Fibroblast of peridontal ligament (primary cell): ENCODE measurements around the gene LRRC56.
A peak's percentile ranks its signal among the peaks of the same experiment; 100 is the strongest.
"Not testable (repeated sequence)": the region's sequence is repeated elsewhere in the genome, so short reads cannot be mapped to it uniquely, and the experiment has no call there.

Source experiments
- DNase-seq: peaks from one replicate; pipeline ENCODE4 v3.0.0-alpha.2; 2010; ENCODE audit errors: extremely low read depth

Gene LRRC56

DNA sequence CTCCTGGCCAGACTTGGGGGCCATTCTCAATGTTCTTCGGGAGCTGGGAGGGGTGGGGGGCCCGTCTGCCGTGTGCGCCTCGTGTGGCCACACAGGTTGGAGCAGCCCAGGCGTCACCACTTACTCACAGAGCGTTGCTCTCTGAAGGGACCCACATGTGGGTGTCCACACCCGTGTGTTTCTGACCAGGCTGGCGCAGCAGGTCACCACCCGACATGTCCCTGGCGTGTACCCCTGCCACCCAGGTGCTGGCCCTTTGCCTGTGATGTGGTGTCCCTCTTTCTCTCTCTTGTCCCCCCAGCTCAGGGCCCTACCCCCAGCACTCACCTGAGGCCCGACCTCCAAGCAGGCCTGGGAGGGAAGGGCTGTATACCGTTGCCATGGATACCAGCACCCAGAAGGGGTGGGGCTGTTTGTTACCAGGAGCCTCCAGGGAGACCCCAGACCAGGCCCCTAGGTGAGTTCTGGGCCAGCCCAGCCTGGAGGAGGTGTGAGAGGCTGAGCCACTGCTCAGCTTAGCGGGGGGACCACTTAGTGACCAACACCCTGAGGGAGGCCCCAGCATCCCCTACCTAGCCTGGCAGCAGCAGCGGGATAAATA lies 21.8 kb downstream of the LRRC56 start:
- no peak for DNase-seq

DNA sequence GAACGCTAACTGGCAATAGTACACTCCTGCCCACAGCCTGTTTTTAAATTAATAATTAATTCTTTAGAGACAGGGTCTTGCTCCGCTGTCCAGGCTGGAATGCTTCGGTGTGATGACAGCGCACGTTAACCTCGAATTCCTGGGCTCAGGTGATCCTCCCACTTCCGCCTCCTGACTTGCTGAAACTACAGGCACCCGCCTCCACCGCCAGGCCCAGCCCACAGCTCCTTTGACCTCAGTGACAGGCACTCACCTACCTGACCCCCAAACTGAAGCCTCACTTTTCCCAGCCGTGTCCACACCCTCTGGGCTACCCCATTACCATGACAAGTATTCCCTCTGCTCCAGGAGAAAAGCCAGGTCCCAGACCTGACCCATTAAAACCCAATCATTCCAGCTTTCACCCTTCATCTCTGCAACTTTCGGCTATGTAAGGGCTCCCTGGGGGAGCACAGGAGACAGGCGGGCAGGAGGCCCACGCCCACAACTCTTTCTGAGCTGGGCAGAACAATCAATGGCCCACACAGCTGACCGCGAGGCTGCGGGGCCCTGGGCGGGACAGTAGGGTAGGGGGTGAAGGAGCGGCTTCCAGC lies 22.5 kb downstream of the LRRC56 start:
- DNase-seq: no peak

DNA sequence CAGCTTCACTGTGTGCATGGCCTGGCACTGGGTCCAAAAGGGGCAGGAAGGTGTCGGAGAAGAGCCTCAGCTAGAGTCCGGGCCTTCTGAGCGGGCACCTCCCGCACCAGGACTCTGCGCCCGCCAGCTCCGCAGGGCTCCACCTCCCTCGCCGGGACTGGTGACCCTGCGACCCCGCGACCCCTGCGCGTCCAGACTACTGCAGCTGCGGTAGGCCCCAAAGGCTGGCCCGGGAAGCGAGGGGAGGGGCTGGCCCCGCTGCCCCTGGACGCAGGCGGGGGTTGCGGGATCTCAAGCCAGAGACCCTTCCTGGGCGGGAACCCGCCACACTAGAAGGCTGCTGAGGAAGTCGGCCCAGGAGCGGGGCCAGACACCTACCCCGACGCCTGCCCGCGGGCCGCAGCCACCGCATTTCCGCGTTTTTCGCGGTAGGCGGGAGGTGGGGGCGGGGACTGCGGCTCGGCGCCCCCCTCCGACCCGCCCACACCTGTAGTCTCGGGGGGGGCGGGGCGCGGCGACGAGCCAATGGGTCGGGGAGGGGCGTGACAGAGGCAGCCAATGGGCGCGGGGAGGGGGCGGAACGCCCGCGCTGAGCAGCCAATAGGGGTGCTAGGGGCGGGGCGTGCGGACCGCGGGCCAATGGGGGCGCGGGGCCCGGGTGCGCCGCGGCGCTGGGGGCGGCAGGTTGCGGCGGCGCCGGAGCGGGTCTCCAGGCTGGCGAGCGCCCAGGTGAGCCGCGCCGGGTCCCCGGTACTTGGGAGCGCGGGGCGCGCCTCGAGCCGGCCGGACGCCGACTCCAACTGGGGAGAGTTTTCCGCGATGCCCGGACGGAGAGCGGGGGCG lies 23.2 kb downstream of the LRRC56 start, which contains the start of the genes LMNTD2 and RASSF7:
LMNTD2 (minus strand) TSS at position 434 of the 843 bp plus-strand sequence; CDS start at position 412, 22 bp downstream.
RASSF7 (plus strand) TSS at position 666 of the 843 bp plus-strand sequence. CDS start 799 bp downstream, outside the sequence.
- peak; percentile 47 for DNase-seq

DNA sequence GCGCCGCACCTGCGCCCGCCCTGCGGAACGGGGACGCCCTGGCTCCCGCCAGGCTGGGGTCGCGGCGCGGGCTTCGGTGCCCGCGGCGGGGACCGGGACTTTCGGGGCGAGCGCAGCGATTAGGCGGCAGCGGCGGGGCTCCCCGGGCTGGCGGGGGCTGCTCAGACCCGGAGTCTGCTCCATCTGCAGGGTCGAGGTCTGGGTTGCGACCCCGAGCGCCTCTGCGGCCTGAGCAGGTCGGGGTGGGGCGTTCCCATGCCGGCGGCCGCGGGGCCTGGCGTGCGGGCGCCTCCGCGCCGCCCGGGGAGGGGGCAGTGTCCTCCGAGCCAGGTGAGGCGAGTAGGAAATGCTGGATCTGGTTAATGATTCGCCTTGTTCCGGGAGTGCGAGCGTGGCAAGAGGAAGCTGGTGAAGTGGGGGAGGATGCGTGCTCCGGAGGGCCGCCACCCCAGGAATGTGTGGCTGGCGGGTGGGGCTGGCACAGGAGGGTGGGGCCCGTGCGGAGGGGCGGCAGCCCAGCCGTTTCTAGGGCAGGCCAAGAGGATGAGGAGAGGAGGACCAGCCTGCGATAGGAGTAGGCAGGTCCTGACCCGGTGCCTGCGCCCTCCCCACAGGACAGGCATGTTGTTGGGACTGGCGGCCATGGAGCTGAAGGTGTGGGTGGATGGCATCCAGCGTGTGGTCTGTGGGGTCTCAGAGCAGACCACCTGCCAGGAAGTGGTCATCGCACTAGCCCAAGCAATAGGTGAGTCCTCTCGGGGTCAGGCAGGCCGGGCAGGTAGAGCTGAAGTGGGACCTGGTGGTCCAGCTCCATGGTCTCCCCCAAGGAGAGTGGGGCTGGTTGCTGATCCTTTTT lies 24.0 kb downstream of the LRRC56 start:
- DNase-seq: no peak

DNA sequence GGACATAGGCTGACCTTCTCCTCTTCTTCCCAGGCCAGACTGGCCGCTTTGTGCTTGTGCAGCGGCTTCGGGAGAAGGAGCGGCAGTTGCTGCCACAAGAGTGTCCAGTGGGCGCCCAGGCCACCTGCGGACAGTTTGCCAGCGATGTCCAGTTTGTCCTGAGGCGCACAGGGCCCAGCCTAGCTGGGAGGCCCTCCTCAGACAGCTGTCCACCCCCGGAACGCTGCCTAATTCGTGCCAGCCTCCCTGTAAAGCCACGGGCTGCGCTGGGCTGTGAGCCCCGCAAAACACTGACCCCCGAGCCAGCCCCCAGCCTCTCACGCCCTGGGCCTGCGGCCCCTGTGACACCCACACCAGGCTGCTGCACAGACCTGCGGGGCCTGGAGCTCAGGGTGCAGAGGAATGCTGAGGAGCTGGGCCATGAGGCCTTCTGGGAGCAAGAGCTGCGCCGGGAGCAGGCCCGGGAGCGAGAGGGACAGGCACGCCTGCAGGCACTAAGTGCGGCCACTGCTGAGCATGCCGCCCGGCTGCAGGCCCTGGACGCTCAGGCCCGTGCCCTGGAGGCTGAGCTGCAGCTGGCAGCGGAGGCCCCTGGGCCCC lies 24.8 kb downstream of the LRRC56 start:
- no peak for DNase-seq

DNA sequence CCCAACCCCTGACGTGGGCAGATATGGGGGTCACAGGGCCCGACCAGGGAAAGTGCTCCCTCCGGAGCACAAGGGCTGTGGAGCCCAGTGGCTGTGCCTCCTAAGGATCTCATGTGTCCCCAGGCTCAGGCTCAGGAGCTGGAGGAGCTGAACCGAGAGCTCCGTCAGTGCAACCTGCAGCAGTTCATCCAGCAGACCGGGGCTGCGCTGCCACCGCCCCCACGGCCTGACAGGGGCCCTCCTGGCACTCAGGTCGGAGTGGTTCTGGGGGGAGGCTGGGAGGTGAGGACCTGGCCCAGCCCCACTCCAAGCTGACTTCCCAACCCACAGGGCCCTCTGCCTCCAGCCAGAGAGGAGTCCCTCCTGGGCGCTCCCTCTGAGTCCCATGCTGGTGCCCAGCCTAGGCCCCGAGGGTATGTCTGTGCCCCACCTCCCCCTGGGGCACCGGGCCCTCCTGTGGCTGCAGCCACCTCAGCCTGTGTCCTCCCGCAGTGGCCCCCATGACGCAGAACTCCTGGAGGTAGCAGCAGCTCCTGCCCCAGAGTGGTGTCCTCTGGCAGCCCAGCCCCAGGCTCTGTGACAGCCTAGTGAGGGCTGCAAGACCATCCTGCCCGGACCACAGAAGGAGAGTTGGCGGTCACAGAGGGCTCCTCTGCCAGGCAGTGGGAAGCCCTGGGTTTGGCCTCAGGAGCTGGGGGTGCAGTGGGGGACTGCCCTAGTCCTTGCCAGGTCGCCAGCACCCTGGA lies 25.9 kb downstream of the LRRC56 start:
- DNase-seq: no peak

DNA sequence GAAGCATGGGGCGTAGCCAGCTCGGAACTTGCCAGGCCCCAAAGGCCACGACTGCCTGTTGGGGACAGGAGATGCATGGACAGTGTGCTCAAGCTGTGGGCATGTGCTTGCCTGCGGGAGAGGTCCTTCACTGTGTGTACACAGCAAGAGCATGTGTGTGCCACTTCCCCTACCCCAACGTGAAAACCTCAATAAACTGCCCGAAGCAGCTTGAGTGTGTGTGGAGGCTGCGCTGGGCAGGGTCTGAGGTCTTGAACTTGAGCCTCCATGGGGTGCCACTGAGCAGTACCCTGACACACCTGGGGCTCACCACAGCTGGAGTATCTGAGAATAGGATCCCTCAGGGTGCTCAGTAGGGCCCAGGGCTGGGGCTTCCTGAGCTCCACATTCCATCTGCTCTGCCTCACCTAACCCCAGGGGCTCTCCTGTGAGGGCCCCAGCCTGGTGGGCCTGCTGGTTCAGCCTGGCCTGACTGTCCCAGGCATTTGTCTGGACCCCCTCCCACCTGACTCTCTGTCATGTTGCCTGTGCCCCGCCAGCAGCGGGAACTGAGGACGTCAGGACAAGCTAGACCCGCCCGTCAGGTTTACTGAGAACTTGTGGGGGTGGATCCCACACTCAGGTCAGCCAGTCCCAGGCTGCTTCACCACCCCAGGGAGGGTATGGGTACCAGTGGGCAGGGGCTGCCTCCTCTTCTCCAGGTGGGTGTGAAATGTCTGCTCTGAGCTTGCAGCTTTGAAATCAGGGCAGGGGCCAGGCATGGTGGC lies 26.7 kb downstream of the LRRC56 start:
- no peak for DNase-seq

DNA sequence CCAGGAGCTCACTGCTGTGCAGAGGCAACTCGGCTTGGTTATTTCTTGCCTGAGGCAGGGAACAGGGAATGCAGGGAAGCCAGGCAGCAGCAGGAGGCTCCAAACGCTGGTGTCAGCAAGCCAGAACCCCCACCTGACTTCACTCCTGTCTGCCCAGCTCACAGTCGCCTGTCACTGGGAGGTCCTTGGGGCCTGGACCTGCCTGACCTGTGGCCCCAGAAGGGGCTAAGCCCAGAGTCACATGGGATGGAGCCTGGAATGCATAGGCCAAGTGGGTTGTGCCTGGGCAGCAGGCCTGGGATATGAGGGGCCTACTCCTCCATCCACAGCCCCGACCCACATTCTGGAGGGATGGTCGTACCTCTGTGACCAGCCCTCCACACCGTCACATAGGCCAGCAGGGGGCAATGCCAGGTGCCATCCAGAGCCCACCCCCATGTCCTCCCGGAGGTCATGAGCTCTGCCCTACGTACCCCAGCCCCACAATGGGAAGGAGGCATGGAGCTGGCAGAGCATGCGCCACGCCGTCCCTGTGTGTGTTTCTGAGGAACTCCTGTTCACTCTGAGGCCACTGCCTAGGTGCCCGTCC lies 28.7 kb downstream of the LRRC56 start:
- DNase-seq: no peak

DNA sequence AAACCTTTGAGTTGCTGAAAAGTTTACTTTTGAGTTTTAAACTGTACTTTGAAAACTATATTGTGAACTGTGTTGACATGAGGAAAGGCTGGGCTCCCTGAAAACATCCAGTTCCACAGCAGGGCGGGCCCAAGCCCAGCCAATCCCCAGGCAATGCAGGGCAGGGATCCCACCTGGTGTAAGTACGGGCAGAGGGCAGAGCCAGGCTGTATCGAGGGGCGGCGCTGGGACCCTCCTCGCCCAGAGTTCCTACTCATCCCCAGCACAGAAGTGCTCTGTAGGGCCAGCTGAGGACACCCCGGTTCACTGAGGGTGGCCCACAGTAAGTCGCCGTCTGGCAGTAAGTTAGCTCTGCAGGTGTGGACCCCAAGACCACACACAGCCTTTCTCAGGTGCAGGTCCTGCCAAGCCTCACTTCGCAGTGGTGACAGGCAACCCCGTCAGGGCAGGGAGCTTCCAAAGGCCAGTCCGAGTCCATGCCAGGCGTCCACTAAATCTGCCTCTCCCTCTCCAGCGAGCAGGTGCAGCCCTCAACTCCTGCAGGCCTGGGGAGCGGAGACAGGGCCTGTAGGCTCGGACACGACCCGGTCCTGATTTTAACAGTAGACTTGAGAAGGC lies 29.8 kb downstream of the LRRC56 start:
- no peak for DNase-seq

DNA sequence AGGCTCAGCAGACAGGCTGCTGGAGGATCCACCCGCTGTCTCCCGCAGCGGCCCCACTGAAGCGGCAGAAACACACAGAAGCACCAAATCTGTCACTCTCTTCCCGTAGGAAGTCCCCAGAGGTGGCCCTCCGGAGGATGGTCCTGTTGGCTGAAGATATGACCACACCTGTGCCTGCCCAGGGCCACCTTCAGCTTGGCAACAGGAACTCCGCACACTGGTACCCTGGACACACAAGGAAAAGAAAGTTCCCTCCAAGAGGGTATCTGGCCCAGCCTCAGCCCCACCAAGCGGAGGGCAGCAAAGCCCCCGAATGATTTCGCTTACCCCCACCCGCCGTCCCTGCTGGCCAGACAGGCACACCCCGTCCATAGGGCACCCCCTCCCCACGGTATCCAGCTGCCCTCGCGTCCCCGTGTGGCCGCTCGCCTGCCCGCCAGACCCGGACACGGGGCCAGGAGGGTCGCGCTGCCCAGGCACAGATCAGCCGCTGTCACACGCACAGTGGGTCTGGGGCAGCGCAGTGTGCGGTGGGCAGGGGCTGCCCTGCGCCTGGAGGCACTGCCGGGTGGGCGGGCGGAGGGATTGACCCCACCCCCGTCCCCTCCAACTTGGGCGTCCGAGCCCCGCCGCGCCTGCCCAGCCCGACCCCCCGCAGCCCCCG lies 30.4 kb downstream of the LRRC56 start:
- DNase-seq: no peak

DNA sequence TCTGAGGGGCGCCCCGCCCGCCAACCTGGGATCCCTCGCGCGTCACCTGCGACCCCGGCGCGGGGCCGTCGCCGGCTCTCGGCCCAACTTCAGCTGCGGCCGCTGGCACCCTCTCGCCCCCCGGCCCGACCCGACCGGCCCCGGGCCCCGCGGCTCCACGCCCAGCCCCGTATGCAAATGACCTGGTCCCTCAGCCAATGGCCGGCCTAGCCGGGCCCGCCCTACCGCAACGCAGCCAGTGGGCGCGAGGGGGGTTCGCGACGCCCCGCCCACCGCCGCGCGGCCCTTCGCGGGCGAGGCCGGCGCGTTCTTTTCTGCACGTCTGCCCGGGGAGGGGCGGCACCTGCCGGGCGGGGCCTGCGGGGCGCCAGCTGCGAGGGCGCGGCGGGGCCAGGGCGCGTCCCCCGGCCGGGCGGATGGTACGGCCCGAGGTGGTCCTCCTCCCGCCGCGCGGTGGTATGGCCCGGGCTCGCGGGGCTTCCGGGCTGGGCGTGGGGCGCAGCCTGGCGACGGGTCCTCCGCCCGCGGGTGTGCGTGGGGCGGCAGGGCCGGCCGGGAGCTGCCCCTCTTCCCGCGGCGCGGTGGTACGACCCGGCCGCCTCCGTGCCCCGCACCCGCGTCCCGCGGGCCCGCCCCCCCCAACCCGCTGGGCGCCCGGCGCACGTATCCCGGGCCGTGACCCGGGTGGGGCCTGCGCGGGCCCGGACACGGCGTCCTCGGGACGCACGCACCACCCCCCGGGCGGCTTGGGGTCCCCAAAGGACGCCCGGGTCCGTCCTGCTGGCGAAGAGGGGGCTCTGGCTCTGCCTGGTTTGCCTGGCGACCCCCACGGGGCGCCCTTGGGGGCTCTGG lies 31.2 kb downstream of the LRRC56 start:
- peak; percentile 76 for DNase-seq

DNA sequence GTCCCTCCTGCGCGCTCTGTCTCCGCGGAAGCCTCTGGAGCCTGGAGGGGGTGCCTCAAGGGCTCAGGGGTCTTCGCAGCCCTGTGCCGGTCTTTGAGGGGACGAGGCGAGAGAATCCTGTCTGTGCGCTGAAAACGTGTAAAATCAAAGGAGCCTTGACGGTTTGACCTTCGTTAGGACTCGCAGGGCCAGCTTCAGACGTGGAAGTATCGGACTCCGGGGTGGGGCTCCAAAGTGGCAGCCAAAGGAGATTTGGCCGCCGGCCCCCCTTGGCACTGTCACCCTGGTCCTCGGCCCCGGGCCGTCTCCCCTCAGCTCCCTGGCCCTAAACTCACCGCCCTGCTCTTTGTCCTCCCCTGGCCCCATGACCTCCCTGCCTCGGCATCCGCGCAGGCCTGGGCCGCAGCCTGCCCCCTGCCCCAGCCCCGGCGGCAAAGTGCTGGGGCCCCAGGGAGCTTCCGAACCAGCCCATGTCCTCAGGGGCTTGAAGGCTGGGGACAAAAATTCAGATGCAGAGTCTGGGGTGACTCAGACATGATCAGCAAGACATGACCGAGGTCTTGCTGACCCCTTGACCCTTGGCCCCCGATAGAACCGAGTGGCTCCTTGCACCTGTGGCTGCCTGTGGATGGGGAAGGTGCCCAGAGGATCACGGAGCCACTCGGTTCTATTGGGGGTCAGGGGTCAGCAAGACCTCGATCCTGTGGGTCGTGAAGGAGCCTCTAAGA lies 32.0 kb downstream of the LRRC56 start:
- no peak for DNase-seq

DNA sequence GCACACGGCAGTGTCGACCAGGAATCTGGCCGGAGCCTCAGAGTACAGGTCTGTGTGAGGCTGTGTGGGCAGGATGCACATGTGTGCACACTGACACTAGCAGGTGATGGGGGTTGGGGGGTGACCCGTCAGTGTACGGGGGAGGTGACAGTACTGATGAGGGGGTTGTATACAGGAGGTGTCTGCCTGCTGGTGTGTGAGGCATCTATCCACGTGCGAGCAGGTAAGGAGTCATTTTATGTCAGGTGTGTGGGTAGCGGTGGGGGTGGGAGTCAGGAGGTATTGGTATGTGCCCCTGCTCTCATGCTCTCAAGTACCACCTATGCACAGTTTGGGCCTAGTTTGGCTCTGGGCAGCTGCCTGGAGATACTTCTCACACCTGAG lies 34.5 kb downstream of the LRRC56 start:
- no peak for DNase-seq

DNA sequence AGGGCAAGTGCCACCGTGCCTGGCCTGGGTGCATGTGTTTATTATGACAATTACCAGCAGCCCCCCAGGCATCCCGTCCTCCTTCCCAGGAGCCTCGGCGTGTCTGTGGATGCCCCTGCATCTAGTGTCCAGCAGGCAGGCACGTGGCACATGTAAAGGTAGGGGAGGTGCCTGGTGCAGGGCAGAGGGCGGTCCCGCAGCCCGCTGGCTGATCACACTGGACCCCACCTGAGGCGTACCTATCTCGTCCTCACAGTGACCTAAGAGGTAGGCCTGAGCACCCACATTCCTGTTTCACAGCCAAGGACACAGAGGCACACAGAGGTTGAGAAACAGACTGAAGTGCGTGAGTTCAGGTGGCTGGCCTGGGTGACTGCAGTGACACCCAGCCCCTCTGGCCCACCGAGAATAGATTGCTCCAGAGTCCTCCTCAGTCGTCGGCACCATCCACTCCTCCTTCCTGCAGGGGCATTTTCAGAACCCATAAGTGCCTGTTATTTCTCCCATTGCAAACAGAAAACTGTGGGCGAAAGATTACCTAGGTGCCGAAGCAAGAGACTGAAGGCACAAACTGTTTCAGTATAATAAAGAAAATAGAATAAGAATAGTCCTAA lies 35.9 kb downstream of the LRRC56 start:
- DNase-seq: no peak

DNA sequence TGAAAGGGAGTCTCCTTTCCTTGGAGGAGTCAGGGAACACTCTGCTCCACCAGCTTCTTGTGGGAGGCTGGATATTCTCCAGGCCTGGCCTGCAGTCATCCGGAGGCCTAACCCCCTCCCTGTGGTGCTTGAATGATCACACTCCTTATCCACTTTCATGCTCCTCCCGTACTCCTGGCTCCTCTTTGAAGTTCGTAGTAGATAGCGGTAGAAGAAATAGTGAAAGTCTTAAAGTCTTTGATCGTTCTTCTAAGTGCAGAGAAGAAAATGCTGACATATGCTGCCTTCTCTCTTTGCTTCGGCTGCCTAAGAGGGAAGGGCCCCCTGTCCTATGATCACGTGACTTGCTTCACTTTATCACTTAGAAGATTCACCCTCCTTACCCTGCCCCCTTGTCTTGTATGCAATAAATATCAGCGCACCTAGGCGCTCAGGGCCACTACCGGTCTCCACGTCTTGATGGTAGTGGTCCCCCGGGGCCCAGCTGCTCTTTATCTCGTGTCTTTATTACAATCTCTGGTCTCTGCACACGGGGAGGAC lies 36.8 kb downstream of the LRRC56 start:
- not testable (repeated sequence) for DNase-seq

DNA sequence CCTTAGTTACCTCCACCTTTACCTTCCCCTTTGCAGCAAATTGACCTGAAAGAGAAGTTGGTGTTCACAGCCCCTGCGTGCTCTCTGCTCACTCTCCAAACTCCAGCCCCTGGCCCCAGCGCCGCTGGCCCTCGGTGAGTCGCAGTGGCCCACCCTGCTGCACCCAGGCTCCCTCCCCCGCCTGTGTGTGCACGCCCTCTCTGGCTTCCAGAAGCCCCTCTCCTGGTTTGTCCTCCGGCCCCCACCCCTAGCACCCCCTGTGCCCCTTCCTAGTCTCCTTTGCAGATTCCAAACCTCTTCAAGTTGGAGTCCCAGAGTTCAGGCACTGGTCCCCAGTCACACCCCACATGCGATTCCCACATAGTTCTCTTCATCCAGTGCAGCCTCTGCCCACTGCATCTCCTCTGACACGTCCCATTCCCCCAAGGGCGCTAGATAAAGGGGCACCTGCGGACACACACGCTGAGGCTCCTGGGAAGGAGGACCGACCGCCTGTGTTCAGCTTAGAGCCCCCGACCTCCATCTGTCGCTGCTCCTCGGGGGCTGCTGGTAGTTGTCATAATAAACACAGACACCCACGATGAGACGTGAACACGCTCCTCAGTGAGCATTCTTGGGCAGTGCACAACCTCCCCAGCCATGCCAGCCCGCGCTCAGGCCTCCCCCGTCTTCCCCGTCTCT lies 37.4 kb downstream of the LRRC56 start:
- DNase-seq: no peak
